Activated B cell treated with CpG ODN at 0.5 μM for 24 hours (primary cell): ENCODE data around the gene CYP2F1. TPM values are rescaled to one million over a fixed set of nuclear protein-coding genes. Genes with fewer than 3 reads are reported as not detected.
"Not testable (repeated sequence)": the region's sequence is repeated elsewhere in the genome, so short reads cannot be mapped to it uniquely, and the experiment has no call there.

Experiments
- ATAC-seq: fragments of 200-7000 bp; cut with Tn5 transposase; one replicate; pipeline ENCODE4 v1.10.0; 2021; ENCODE audit warnings: low read depth, mild to moderate bottlenecking, moderate library complexity
- CTCF ChIA-PET: fragments of 350-600 bp; sonication (Branson Sonifier 250); formaldehyde crosslinking; loops from one replicate; lab custom pipeline; 2021; ENCODE audit warnings: antibody characterized with exemption; lab: Charles Lee
- POLR2A ChIA-PET: fragments of 350-600 bp; sonication (Branson Sonifier 250); formaldehyde crosslinking; loops from one replicate; lab custom pipeline; 2021; ENCODE audit warnings: antibody characterized with exemption; lab: Charles Lee
- DNase-seq: peaks from one replicate; pipeline ENCODE4 v3.0.0; 2022
- H3K27ac Mint-ChIP-seq: one replicate; pipeline ENCODE4 v1.8.0; 2020; ENCODE audit warnings: mixed read lengths
- H3K27me3 Mint-ChIP-seq: one replicate; pipeline ENCODE4 v1.8.0; 2021; ENCODE audit warnings: mixed read lengths
- H3K36me3 Mint-ChIP-seq: one replicate; pipeline ENCODE4 v1.8.0; 2021; ENCODE audit warnings: low read depth, mixed read lengths
- H3K4me1 Mint-ChIP-seq: one replicate; pipeline ENCODE4 v1.8.0; 2021; ENCODE audit warnings: mixed read lengths
- H3K4me3 Mint-ChIP-seq: one replicate; pipeline ENCODE4 v1.8.0; 2020; ENCODE audit warnings: mild to moderate bottlenecking, mixed read lengths
- H3K9me3 Mint-ChIP-seq: one replicate; pipeline ENCODE4 v1.8.0; 2020; ENCODE audit warnings: mixed read lengths
- intact Hi-C: fragments of 100-400 bp; cut with micrococcal nuclease; formaldehyde crosslinking; loops from one replicate; pipeline ENCODE4 v1.15.1; 2024
- total RNA-seq: library from RNA; stranded (reverse); gene quantifications from 2 replicates; pipeline ENCODE4 v1.2.3, GENCODE V29; 2022
- TF ChIP-seq, protein P1 (sequence below): fragments of 200-600 bp; IDR thresholded peaks from one replicate; pipeline ENCODE4 v1.8.0; 2022; ENCODE audit warnings: antibody characterized with exemption, mild to moderate bottlenecking

CYP2F1 gene
- total RNA-seq, 1 donor from 2014 or later, result not detected

GRCh38 chr19:41098762-41099161 lies 15.5 kb upstream of the CYP2F1 start:
- CTCF ChIA-PET, result no interaction called here
- Mint-ChIP-seq H3K9me3 (peaks cover 14% of the 10 kb centered on the region), H3K27me3 (peaks cover 30% of the 10 kb centered on the region), H3K4me1 (no peaks in the 10 kb centered on the region), H3K36me3 (no peaks in the 10 kb centered on the region), H3K4me3 (no peak overlapping the region), H3K27ac (no peak overlapping the region)
- ATAC-seq, result no peak
- intact Hi-C loops, result no loop called here
- POLR2A ChIA-PET, result no interaction called here
- no peak for DNase-seq
- TF ChIP-seq, protein P1, sequence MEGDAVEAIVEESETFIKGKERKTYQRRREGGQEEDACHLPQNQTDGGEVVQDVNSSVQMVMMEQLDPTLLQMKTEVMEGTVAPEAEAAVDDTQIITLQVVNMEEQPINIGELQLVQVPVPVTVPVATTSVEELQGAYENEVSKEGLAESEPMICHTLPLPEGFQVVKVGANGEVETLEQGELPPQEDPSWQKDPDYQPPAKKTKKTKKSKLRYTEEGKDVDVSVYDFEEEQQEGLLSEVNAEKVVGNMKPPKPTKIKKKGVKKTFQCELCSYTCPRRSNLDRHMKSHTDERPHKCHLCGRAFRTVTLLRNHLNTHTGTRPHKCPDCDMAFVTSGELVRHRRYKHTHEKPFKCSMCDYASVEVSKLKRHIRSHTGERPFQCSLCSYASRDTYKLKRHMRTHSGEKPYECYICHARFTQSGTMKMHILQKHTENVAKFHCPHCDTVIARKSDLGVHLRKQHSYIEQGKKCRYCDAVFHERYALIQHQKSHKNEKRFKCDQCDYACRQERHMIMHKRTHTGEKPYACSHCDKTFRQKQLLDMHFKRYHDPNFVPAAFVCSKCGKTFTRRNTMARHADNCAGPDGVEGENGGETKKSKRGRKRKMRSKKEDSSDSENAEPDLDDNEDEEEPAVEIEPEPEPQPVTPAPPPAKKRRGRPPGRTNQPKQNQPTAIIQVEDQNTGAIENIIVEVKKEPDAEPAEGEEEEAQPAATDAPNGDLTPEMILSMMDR, result no peak

- H3K9me3 Mint-ChIP-seq, result peaks cover 14% of the 10 kb centered on the region
- ATAC-seq, CTCF ChIA-PET, DNase-seq, H3K36me3 Mint-ChIP-seq, H3K4me3 Mint-ChIP-seq, POLR2A ChIA-PET, H3K4me1 Mint-ChIP-seq, H3K27me3 Mint-ChIP-seq, H3K27ac Mint-ChIP-seq, intact Hi-C loops: not testable (repeated sequence)
Measured at GRCh38 chr19:41102210-41102609, 12.0 kb upstream of the CYP2F1 start.

- H3K9me3 Mint-ChIP-seq, result peaks cover 12% of the 10 kb centered on the region
- ChIA-PET POLR2A (no interaction called here), CTCF (no interaction called here)
- H3K4me3 Mint-ChIP-seq, result no peak overlapping the region
- no peaks in the 10 kb centered on the region for H3K36me3 Mint-ChIP-seq
- no peaks in the 10 kb centered on the region for H3K4me1 Mint-ChIP-seq
- intact Hi-C loops, result no loop called here
- DNase-seq (no peak), ATAC-seq (no peak)
- H3K27me3 Mint-ChIP-seq, result peaks cover 2% of the 10 kb centered on the region
- TF ChIP-seq, protein P1, result no peak
- H3K27ac Mint-ChIP-seq, result no peak overlapping the region
Measured at GRCh38 chr19:41106177-41106576, 8.1 kb upstream of the CYP2F1 start.

GRCh38 chr19:41111296-41111695 lies 2.9 kb upstream of the CYP2F1 start:
- CTCF ChIA-PET, result no interaction called here
- Mint-ChIP-seq H3K4me3 (no peak overlapping the region), H3K36me3 (no peaks in the 10 kb centered on the region), H3K9me3 (no peaks in the 10 kb centered on the region), H3K4me1 (no peaks in the 10 kb centered on the region), H3K27me3 (peaks cover 4% of the 10 kb centered on the region), H3K27ac (no peak overlapping the region)
- DNase-seq (no peak), ATAC-seq (no peak)
- intact Hi-C loops, result no loop called here
- TF ChIP-seq, protein P1, result no peak
- POLR2A ChIA-PET, result no interaction called here

GRCh38 chr19:41111750-41112295 lies 2.4 kb upstream of the CYP2F1 start:
- intact Hi-C loops, result no loop called here
- peaks cover 5% of the 10 kb centered on the region for H3K27me3 Mint-ChIP-seq
- no peaks in the 10 kb centered on the region for H3K4me1 Mint-ChIP-seq
- TF ChIP-seq, protein P1, result no peak
- ChIA-PET POLR2A (no interaction called here), CTCF (no interaction called here)
- DNase-seq, result no peak
- H3K27ac Mint-ChIP-seq, result no peak overlapping the region
- H3K9me3 Mint-ChIP-seq, result no peaks in the 10 kb centered on the region
- H3K36me3 Mint-ChIP-seq, result no peaks in the 10 kb centered on the region
- no peak overlapping the region for H3K4me3 Mint-ChIP-seq
- ATAC-seq, result no peak

- intact Hi-C loops, result no loop called here
- H3K27me3 Mint-ChIP-seq, result peaks cover 9% of the 10 kb centered on the region
- ATAC-seq, result no peak
- TF ChIP-seq, protein P1, result no peak
- no peaks in the 10 kb centered on the region for H3K4me1 Mint-ChIP-seq
- DNase-seq, result no peak
- no peaks in the 10 kb centered on the region for H3K36me3 Mint-ChIP-seq
- no peaks in the 10 kb centered on the region for H3K9me3 Mint-ChIP-seq
- ChIA-PET CTCF (no interaction called here), POLR2A (no interaction called here)
- no peak overlapping the region for H3K27ac Mint-ChIP-seq
- H3K4me3 Mint-ChIP-seq, result no peak overlapping the region
Measured at GRCh38 chr19:41112728-41113290, 1.4 kb upstream of the CYP2F1 start.
